NCI-H1092 (cell line): Measurements from ENCODE around the gene CSH1.
"Not testable (repeated sequence)": the region's sequence is repeated elsewhere in the genome, so short reads cannot be mapped to it uniquely, and the experiment has no call there.

Experiments
- DNase-seq: peaks from one replicate; lab custom pipeline; 2025; lab: John Stamatoyannopoulos, UW

The CSH1 gene

GRCh38 chr17:63896524-63897354 is at the start of gene CSH1:
Gene CSH1 (minus strand): TSS chr17:63896574. CDS start chr17:63896511, 63 bp downstream.
- DNase-seq: not testable (repeated sequence)

DNA sequence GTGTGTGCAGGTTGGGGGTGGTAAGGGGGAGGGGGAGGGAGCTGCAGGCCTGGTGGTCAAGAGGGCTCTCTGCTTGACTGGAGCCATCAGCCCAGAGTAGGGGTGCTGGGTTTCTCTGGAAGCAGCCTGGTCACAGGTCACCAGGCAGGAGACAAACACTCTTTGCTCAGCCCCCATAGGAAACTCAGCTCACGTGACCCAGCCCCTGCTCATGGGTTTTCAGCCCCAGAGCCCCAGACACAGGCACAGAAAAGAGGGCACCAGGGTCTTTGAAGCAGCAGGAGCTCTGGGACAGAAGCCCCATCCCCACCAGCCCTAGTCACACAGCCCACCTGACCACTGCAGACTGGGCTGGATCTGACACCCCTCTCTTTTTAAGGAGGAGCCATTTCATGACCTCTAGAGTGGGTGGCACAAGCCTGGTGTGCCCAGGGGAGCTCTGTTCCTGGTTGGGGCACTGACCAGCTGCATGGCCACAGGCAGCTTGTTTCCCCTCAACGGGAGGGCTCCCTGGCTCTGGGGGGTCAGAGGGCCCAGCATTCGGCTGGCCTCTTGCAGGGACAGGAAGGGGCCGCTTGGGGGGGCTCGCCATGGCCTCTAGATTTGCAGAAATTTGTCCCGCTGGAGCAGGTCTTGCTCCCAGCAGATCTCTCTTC is 49.5 kb upstream of the CSH1 start:
- no peak for DNase-seq

GRCh38 chr17:63944736-63945499 is 48.5 kb upstream of the CSH1 start:
- DNase-seq: no peak

DNA sequence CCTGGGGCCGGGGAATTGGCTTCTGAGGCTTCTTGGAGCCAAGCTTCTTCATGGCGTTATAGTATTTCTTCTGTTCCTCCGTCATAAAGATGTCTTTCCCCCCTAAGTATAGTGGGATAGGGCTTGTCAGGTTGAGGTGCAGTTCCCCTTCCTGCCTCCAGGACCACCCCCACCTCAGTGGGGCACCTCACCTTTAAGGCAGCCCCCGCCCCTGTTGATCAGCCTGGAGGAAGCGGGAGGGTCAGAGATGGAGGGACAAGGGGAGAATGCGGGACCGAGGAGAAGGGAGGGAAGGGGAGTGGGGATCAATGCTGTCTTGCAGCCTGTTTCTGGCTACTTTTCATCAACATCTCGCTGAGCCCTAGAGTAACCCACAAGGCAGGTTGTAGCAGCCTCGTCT is 47.4 kb upstream of the CSH1 start:
- no peak for DNase-seq

- no peak for DNase-seq
These were observed 46.1 kb upstream of the CSH1 start for GRCh38 chr17:63942309-63942985.

DNA sequence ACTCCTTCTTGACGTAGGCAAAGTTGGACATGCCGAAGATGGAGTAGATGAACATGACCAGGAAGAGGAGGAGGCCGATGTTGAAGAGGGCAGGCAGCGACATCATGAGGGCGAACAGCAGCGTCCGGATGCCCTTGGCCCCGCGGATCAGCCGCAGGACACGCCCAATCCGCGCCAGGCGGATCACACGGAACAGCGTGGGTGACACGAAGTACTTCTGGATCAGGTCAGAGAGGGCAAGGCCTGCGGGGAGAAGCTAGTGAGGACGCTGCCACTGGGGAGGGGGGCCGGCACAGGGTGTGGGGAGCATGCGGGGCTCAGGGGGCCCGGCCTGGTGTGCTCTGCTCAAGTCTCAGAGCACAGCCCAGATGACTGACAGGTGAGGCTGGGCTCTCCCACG is 45.4 kb upstream of the CSH1 start:
- DNase-seq: no peak

- DNase-seq: no peak
These were observed 44.8 kb upstream of the CSH1 start for GRCh38 chr17:63941162-63941561.

DNA sequence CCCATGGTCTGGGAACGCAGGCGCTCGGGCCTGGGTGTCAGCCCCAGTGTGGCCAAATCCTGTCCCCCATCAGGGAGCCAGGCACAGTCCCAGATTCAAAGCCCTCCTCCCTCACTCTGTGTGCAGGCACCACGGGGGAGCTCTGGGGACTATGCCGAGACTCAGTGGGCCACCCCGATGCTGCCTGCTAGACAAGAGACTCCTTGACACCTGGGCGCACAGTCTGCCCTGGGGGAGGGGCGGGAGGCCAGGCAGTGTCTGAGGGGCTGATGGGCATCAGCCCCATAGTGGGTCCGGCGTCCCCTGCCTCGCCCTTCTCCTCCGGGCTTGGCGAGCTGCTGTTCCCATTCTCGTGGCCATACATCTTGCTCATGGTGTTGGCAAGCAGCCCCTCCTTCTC is 44.2 kb upstream of the CSH1 start:
- no peak for DNase-seq

DNA sequence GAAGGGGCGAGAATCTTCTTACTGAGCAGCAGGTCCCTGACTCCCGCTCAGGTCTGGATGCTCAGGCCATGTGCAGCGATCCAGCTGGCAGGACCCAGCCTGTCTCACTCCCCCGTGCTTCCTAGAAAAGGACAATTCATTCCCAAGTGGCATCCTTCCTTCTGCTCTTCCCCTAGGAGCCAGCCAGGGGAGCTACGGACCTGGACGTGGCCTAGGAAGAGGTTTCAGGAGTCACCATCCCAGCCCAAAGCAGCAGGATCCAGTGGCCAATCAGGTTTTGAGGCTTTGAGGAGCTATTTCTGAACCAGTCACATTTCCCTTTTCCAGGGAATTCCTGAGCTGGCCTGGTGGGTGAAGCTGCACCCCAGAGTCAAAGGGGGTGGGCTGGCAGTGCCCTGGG is 43.5 kb upstream of the CSH1 start:
- no peak for DNase-seq

- no peak for DNase-seq
These were observed 43.0 kb upstream of the CSH1 start for GRCh38 chr17:63939401-63939800.

DNA sequence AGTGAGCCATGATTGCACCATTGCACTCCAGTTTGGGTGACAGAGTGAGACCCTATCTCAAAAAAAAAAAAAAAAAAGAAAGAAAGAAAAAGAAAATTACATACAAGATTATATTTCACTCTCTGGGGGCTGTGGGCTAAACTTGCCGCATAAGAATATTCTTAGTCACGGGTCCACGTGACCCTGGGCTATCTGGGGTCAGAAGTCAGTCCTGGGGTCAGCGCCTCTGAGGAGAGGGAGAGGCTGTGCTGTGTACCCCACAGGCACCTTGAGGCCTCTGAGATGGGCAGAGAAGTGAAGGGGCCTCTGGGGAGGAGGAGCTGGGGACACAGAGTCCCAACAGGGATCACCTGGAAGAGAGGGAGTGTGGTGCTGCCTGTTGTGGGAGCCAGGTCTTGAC is 41.5 kb upstream of the CSH1 start:
- DNase-seq: no peak

DNA sequence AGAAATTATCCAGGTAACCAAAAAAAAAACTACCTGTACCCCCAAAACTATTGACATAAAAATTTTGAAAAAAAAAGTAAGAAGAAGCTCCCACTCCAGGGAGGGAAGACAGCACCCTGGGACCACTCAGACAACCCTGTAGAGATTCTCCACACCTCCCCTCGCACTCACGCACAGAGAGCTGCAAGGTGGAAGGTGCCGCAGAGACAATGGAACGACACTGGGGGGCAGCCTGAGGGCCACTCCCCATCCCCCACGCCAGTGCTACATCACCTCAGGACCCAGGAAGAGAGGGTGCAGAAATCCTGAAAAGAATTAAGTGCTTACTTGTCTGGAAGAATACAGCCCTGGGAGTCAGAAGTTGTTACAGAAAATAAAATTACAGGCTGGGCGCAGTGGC is 40.9 kb upstream of the CSH1 start:
- no peak for DNase-seq

- no peak for DNase-seq
These were observed 38.1 kb upstream of the CSH1 start for GRCh38 chr17:63934183-63935112.

GRCh38 chr17:63933598-63933997 is 37.2 kb upstream of the CSH1 start:
- DNase-seq: no peak

GRCh38 chr17:63932721-63933120 is 36.3 kb upstream of the CSH1 start:
- DNase-seq: no peak

DNA sequence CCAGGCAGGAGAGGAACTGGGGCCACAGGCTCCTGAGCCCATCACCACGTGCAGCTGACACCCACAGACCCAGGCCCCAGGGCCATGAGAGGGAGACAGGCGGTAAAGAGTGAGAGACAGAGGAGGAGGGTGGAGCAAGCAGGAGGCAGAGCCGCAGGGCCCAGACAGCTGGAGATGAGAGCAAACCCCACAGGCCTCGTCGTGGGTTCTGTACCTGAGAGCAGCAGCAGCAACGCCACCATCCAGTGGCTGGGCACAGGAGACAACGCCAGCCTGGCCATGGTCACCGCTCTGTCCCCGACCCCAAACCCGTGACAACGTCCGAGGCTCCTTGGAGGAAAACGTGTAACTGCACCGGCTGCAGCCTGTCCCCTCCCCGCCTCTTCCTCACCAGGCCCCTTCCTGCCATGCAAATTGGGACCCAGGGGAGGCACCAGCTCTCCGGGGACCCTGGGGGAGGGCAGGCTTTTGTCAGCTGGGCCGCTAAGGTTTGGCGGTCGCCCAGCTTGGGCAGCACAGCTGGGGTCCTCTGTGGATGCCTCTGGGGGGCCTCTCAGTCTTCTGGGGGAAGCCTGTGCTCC is 35.7 kb upstream of the CSH1 start, which contains the start of gene CD79B:
Gene CD79B, minus strand, starts transcription at position 351 of the 581 bp plus-strand sequence. Its CDS starts 70 bp downstream, at position 281.
- no peak for DNase-seq

GRCh38 chr17:63930951-63931575 is 34.7 kb upstream of the CSH1 start:
- no peak for DNase-seq

GRCh38 chr17:63929860-63930766 is 33.7 kb upstream of the CSH1 start:
- no peak for DNase-seq
